K562 (cell line): Measurements from ENCODE around the gene THSD8. TPM values are rescaled to one million over a fixed set of nuclear protein-coding genes. Genes with fewer than 3 reads are reported as not detected.

Experiments
- ADNP ChIP-seq: fragments of 200-800 bp; sonication (Bioruptor generic); IDR thresholded peaks from 2 replicates; pipeline ENCODE4 v1.6.1; 2016; ENCODE audit warnings: missing genetic modification characterization, missing compliant biosample characterization
- ARID3B ChIP-seq: fragments of 250-450 bp; sonication (Bioruptor Pico); IDR thresholded peaks from 2 replicates; pipeline ENCODE4 v1.4.0; 2020; ENCODE audit warnings: borderline replicate concordance
- CREM ChIP-seq: IDR thresholded peaks from 2 replicates; pipeline ENCODE4 v1.6.1; 2014; ENCODE audit warnings: antibody characterized with exemption, low read depth
- HCFC1 ChIP-seq: IDR thresholded peaks from 2 replicates; pipeline ENCODE4 v1.6.1; 2012; ENCODE audit warnings: low read depth, low read length, improper control_type of control experiment
- HNRNPUL1 ChIP-seq: fragments of 200-400 bp; formaldehyde crosslinking; IDR thresholded peaks from 2 replicates; pipeline ENCODE4 v1.6.1; 2017; ENCODE audit warnings: low read length
- KLF6 ChIP-seq: fragments of 250-450 bp; sonication (Bioruptor Pico); IDR thresholded peaks from 2 replicates; pipeline ENCODE4 v1.4.0; 2020; ENCODE audit warnings: mild to moderate bottlenecking, moderate library complexity, borderline replicate concordance
- LCOR ChIP-seq: sonication (generic); formaldehyde crosslinking; IDR thresholded peaks from 2 replicates; pipeline ENCODE4 v1.8.0; 2022; ENCODE audit warnings: mild to moderate bottlenecking, missing genetic modification reagents
- MTF1 ChIP-seq: fragments of 250-450 bp; sonication (Bioruptor Pico); IDR thresholded peaks from 2 replicates; pipeline ENCODE4 v1.9.0; 2021; ENCODE audit warnings: moderate library complexity, mild to moderate bottlenecking, inconsistent platforms, borderline replicate concordance
- NR2C1 ChIP-seq, 2 experiments: fragments of 450-650 bp; IDR thresholded peaks; 2 replicates each; pipeline ENCODE4 v1.6.1; 2017; ENCODE audit warnings: mild to moderate bottlenecking in 2 of 2, antibody characterized with exemption in 1 of 2, inconsistent platforms in 1 of 2, missing compliant biosample characterization in 1 of 2, missing genetic modification characterization in 1 of 2
- PURB ChIP-seq: sonication (generic); formaldehyde crosslinking; IDR thresholded peaks from 2 replicates; pipeline ENCODE4 v1.9.0; 2021; ENCODE audit warnings: low read depth, mild to moderate bottlenecking, missing genetic modification reagents
- ZBTB17 ChIP-seq: fragments of 450-650 bp; formaldehyde crosslinking; IDR thresholded peaks from 2 replicates; pipeline ENCODE4 v1.4.0; 2020; ENCODE audit warnings: mild to moderate bottlenecking
- ZBTB5 ChIP-seq: fragments of 450-650 bp; IDR thresholded peaks from 2 replicates; pipeline ENCODE4 v1.6.1; 2017; ENCODE audit warnings: antibody characterized with exemption
- ZFP30 ChIP-seq: fragments of 250-450 bp; sonication (Bioruptor Pico); IDR thresholded peaks from 2 replicates; pipeline ENCODE4 v1.8.0; 2022; ENCODE audit warnings: moderate library complexity, mild to moderate bottlenecking, inconsistent platforms, borderline replicate concordance
- ZNF3 ChIP-seq: fragments of 250-450 bp; sonication (Bioruptor Pico); IDR thresholded peaks from 2 replicates; pipeline ENCODE4 v1.5.0; 2021; ENCODE audit warnings: mild to moderate bottlenecking, moderate library complexity
- ZNF41 ChIP-seq: fragments of 250-450 bp; sonication (Bioruptor Pico); conservative IDR thresholded peaks from 2 replicates; pipeline ENCODE4 v1.4.0; 2020; ENCODE audit warnings: mild to moderate bottlenecking
- polyA plus RNA-seq, 8 experiments: library from polyadenylated mRNA; depleted of rRNA in 4 of 8; stranded (reverse) in 5 of 8; unstranded in 3 of 8; fragments of >200 nt; fragmentation: Nextera tagmentation in 2 of 8; fragmentation: Illumina TruSeq in 1 of 8; extraction: Ambion mirVana in 2 of 8; extraction: Trizol in 1 of 8; gene quantifications; 2 replicates each; pipeline versions ENCODE4 v1.2.1 to v1.2.3, GENCODE V29; 2011 to 2014; ENCODE audit warnings: inconsistent platforms in 1 of 8, missing spikeins in 1 of 8
- total RNA-seq, 7 experiments: library from RNA; depleted of rRNA in 6 of 7; stranded (reverse); fragments of >200 nt in 6 of 7; fragmentation: Illumina TruSeq in 2 of 7; extraction: Trizol in 2 of 7; gene quantifications; 2 replicates each; pipeline versions ENCODE4 v1.2.1 to v1.2.3, GENCODE V29; 2011 to 2021; ENCODE audit warnings: low replicate concordance in 1 of 7
- TF ChIP-seq, protein P1 (sequence below): fragments of 450-650 bp; formaldehyde crosslinking; IDR thresholded peaks from 2 replicates; pipeline ENCODE4 v1.4.0; 2022; ENCODE audit warnings: missing genetic modification characterization
- TF ChIP-seq, protein P2 (sequence below): sonication (generic); formaldehyde crosslinking; IDR thresholded peaks from 2 replicates; pipeline ENCODE4 v1.5.0; 2020; ENCODE audit warnings: missing genetic modification reagents
- TF ChIP-seq, protein P3 (sequence below): fragments of 250-450 bp; sonication (Bioruptor Pico); IDR thresholded peaks from 2 replicates; pipeline ENCODE4 v1.8.0; 2022; ENCODE audit warnings: inconsistent platforms, mild to moderate bottlenecking, moderate library complexity, borderline replicate concordance
- TF ChIP-seq, protein P4 (sequence below): fragments of 450-650 bp; formaldehyde crosslinking; IDR thresholded peaks from 2 replicates; pipeline ENCODE4 v1.4.0; 2020; ENCODE audit warnings: mild to moderate bottlenecking

The THSD8 gene
- total and polyA plus RNA-seq, 9 of the 15 experiments (the other 6 are each of a cell fraction or from before 2014, with no cell fraction given), result 8.4 to 42.4 (median 19.9) TPM; not detected in 2

- TF ChIP-seq, protein P1, sequence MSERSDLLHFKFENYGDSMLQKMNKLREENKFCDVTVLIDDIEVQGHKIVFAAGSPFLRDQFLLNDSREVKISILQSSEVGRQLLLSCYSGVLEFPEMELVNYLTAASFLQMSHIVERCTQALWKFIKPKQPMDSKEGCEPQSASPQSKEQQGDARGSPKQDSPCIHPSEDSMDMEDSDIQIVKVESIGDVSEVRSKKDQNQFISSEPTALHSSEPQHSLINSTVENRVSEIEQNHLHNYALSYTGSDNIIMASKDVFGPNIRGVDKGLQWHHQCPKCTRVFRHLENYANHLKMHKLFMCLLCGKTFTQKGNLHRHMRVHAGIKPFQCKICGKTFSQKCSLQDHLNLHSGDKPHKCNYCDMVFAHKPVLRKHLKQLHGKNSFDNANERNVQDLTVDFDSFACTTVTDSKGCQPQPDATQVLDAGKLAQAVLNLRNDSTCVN, result no peak
- TF ChIP-seq CREM, result peak; percentile 73
- no peak for TF ChIP-seq KLF6 (CRISPR knock-in tag)
- no peak for TF ChIP-seq NR2C1 (IDR thresholded peaks at IDR 0.05)
- no peak for TF ChIP-seq NR2C1 (tag; IDR thresholded peaks at IDR 0.05)
- no peak for TF ChIP-seq ADNP (tag)
- TF ChIP-seq LCOR (CRISPR knock-in tag), result no peak
- no peak for TF ChIP-seq ZBTB17 (CRISPR knock-in tag)
- TF ChIP-seq, protein P2, sequence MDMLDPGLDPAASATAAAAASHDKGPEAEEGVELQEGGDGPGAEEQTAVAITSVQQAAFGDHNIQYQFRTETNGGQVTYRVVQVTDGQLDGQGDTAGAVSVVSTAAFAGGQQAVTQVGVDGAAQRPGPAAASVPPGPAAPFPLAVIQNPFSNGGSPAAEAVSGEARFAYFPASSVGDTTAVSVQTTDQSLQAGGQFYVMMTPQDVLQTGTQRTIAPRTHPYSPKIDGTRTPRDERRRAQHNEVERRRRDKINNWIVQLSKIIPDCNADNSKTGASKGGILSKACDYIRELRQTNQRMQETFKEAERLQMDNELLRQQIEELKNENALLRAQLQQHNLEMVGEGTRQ (CRISPR knock-in tag), result no peak
- TF ChIP-seq ZBTB5, result no peak
- TF ChIP-seq HNRNPUL1, result no peak
- TF ChIP-seq, protein P3, sequence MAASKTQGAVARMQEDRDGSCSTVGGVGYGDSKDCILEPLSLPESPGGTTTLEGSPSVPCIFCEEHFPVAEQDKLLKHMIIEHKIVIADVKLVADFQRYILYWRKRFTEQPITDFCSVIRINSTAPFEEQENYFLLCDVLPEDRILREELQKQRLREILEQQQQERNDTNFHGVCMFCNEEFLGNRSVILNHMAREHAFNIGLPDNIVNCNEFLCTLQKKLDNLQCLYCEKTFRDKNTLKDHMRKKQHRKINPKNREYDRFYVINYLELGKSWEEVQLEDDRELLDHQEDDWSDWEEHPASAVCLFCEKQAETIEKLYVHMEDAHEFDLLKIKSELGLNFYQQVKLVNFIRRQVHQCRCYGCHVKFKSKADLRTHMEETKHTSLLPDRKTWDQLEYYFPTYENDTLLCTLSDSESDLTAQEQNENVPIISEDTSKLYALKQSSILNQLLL (CRISPR knock-in tag), result no peak
- no peak for TF ChIP-seq ARID3B (CRISPR knock-in tag)
- no peak for TF ChIP-seq PURB
- no peak for TF ChIP-seq MTF1 (CRISPR knock-in tag)
- TF ChIP-seq HCFC1, result peak; percentile 32; the same call in 1 of the 2 replicates
- TF ChIP-seq, protein P4, sequence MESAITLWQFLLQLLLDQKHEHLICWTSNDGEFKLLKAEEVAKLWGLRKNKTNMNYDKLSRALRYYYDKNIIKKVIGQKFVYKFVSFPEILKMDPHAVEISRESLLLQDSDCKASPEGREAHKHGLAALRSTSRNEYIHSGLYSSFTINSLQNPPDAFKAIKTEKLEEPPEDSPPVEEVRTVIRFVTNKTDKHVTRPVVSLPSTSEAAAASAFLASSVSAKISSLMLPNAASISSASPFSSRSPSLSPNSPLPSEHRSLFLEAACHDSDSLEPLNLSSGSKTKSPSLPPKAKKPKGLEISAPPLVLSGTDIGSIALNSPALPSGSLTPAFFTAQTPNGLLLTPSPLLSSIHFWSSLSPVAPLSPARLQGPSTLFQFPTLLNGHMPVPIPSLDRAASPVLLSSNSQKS (CRISPR knock-in tag), result no peak
- no peak for TF ChIP-seq ZNF41 (CRISPR knock-in tag)
- TF ChIP-seq ZNF3 (CRISPR knock-in tag), result no peak
- no peak for TF ChIP-seq ZFP30 (CRISPR knock-in tag)
These were observed 38.5 kb downstream of the THSD8 start (continued) for GRCh38 chr19:12840091-12841079.
